Right atrium auricular region (tissue), 2 donors: Measurements from ENCODE around the gene ZP1. TPM values are rescaled to one million over a fixed set of nuclear protein-coding genes. Genes with fewer than 3 reads are reported as not detected.

ENCODE experiments used
- DNase-seq: peaks from one replicate; pipeline ENCODE4 v3.0.0-alpha.2; 2019; ENCODE audit warnings: low spot score
- H3K27ac ChIP-seq, 2 donors: fragments of 200-600 bp; sonication (generic); 1 replicate in 1 of 2; 2 replicates in 1 of 2; pipeline ENCODE4 v1.5.1; 2016 to 2019
- H3K27me3 ChIP-seq, 2 donors: fragments of 200-600 bp; sonication (generic); one replicate each; pipeline versions ENCODE4 v1.5.1 to v1.6.0; 2017 to 2019
- H3K36me3 ChIP-seq: fragments of 200-600 bp; sonication (generic); one replicate; pipeline ENCODE4 v1.5.1; 2016
- H3K4me1 ChIP-seq, 2 donors: fragments of 200-600 bp; sonication (generic); one replicate each; pipeline versions ENCODE4 v1.5.1 to v1.6.0; 2017 to 2019
- H3K4me3 ChIP-seq, 2 donors: fragments of 200-600 bp; sonication (generic); 1 replicate in 1 of 2; 2 replicates in 1 of 2; pipeline ENCODE4 v1.5.1; 2017 to 2019; ENCODE audit warnings: mild to moderate bottlenecking in 1 of 2, moderate library complexity in 1 of 2
- H3K9me3 ChIP-seq, 2 donors: fragments of 200-600 bp; sonication (generic); one replicate each; pipeline ENCODE4 v1.5.1; 2019
- total RNA-seq, 2 donors: library from RNA; depleted of rRNA; stranded (reverse); fragments of >200 nt; gene quantifications; one replicate each; pipeline ENCODE4 v1.1.0, GENCODE V29; 2016
- TF ChIP-seq, protein P1 (sequence below), 2 donors: fragments of 200-600 bp; sonication (generic); IDR thresholded peaks; one replicate each; pipeline ENCODE4 v1.5.1; 2019; ENCODE audit warnings: antibody characterized with exemption in 2 of 2

The ZP1 gene
- total RNA-seq, 2 donors from 2014 or later, result not detected

DNA sequence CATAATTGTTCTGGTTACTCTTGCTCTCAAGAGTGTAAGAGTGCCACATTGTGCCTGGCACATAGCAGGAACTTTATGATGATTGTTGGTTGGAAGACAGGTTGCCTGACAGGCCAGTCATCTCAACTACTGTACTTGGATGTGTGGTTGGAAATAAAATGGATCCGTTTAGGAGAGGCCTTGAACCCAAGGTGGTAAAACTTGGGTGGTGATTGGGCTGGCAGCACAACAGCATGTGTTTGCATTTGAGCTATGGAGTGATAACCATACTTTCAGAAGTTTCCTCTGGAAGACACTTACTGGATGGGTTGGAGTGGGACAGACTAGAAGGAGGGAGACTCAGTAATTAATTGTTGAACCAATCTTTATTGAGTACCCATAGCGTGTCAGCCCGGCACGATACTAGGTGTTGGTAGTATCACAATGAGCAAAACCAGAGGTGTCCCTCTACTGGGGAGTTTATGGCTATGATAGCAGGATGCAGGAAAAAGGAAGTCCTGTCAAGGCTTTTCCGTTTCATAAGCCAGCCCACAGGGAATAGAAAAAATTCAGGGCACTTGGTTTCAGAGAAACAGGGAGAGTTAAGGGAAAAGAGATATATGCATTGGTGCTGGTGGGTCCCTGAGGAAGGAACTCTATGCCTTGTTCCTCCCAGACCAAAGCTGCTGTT lies 43.5 kb downstream of the ZP1 start:
- TF ChIP-seq, protein P1, sequence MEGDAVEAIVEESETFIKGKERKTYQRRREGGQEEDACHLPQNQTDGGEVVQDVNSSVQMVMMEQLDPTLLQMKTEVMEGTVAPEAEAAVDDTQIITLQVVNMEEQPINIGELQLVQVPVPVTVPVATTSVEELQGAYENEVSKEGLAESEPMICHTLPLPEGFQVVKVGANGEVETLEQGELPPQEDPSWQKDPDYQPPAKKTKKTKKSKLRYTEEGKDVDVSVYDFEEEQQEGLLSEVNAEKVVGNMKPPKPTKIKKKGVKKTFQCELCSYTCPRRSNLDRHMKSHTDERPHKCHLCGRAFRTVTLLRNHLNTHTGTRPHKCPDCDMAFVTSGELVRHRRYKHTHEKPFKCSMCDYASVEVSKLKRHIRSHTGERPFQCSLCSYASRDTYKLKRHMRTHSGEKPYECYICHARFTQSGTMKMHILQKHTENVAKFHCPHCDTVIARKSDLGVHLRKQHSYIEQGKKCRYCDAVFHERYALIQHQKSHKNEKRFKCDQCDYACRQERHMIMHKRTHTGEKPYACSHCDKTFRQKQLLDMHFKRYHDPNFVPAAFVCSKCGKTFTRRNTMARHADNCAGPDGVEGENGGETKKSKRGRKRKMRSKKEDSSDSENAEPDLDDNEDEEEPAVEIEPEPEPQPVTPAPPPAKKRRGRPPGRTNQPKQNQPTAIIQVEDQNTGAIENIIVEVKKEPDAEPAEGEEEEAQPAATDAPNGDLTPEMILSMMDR (IDR thresholded peaks at IDR 0.05), result peak in 1 of 2 donors; percentile 10
- Histone ChIP-seq H3K9me3 (no peaks in the 10 kb centered on the region), H3K4me1 (peaks cover 0 to 42% of the 10 kb centered on the region in 2 donors), H3K27ac (no peak overlapping the region), H3K27me3 (no peaks in the 10 kb centered on the region), H3K4me3 (no peak overlapping the region), H3K36me3 (no peaks in the 10 kb centered on the region)
- DNase-seq, result no peak

DNA sequence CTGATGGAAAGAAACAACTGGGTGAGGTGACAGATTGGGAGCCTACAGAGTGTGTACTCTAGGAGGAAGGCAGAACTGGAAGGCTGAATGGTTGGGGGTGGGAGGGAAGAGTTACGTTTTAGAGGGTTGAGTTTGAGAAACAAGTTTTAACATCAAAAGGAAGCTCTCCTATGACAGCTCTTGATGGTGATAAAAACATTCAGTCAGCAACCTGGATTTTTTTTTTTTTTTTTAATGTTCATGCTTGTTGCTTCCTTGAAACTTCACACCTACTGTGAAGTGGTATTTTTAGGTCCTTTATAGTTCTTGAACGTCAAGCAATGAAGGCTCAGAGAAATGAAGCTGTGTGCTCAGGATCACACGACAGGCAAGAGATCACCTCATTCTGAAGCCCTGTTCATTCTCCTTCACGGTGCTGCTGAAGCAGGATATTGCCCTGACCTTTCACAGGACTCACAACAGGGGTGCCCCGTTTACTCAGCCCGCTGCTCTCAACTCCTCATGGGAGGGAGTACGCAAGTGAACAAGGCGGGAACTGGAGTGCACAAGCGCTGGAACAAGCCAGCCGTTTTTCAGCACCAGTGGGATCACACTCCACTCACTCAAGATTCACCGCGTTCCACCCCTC lies 45.0 kb downstream of the ZP1 start:
- Histone ChIP-seq H3K9me3 (no peaks in the 10 kb centered on the region), H3K27ac (peak overlapping the region in 1 of 2 donors; percentile 95), H3K4me3 (no peak overlapping the region), H3K27me3 (no peaks in the 10 kb centered on the region), H3K36me3 (no peaks in the 10 kb centered on the region), H3K4me1 (peaks cover 0 to 47% of the 10 kb centered on the region in 2 donors)
- DNase-seq, result no peak
- TF ChIP-seq, protein P1 (IDR thresholded peaks at IDR 0.05), result no peak

DNA sequence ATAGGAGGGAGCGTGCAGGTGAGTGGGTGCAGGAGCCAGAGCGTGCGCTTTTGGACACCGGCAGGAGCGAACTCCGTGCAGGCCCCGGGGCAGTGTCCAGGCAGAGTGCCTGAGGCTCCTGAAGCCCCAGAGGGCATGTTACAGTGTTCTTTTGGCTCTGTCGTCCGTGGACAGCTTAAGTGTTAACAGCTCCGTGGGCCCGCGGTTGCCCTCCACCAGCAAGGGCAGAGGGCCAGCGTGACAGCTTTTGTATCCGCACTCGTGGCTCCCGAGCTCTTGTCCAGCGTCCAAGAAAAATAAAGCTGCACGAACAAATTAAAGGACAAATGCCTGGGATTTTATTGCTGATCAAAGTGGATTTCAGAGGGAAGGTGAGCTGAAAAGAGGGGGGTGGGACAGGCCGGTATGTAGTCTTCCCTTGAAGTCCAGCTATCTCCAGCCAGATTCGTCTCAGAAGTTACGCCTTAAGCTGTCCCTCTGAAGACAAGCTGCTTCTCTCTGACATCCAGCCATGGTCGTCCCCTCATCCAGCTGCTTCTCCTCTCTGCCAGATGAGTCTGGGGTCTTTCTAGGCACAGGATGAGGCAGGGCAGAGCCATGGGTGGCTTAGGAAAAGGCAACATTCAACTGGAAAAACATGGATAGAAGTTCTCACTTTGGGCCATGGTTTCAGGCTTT lies 45.6 kb downstream of the ZP1 start:
- Histone ChIP-seq H3K27ac (peak overlapping the region; percentile 93 to 95), H3K36me3 (no peaks in the 10 kb centered on the region), H3K27me3 (no peaks in the 10 kb centered on the region), H3K4me3 (peak overlapping the region in 1 of 2 donors; percentile 83), H3K9me3 (no peaks in the 10 kb centered on the region), H3K4me1 (peaks cover 0 to 51% of the 10 kb centered on the region in 2 donors)
- DNase-seq, result no peak
- TF ChIP-seq, protein P1 (IDR thresholded peaks at IDR 0.05), result no peak

DNA sequence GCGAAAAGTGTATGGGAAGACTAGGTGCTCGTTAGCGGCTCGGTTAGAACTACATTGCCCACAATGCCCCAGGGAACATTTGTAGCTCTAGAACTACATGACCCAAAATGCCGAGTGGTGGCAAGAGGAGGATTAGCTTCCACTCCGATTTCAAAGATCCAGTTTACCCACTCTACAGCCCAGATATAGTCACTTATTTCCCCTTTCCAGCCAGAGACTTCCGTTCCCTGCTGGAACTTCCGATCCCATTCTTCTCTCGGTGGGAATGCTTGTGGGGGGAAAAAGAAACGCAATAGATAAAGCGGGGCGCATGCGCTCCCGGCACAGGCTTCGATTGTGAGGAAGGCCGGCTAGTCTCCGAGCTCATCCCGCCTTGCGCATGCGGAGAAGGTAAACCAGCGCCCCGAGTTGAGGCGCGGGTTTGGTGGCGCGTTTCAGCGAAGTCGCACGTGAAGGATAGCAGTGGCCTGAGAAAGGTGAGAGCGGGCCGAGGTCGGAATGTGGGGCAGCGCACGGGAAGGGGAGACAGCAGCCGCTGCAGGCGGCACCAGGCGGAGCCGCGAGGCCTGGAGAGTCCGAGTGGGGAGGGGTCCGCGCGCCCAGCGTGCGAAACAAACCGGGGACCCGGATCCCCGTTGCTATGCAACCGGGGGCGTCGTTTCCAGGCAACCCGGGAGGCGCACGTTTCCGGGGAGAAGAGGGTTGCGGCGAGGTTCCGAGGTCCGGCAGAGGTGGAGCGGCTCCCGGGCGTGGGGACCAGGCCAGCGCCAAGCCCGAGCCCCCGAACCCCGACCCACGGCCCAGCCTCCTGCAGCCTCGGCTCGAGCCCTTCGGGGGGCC lies 46.7 kb downstream of the ZP1 start, which contains the start of gene TMEM109:
Gene TMEM109, plus strand, starts transcription at position 366 of the 840 bp plus-strand sequence. CDS start 5,536 bp downstream, outside the sequence.
- peaks cover 0 to 62% of the 10 kb centered on the region in 2 donors for H3K4me1 ChIP-seq

More for the DNA sequence above, 46.7 kb downstream of the ZP1 start, which contains the start of gene TMEM109:
- Histone ChIP-seq H3K4me3 (peak within 1 kb of the TSS; percentile 82 to 83), H3K36me3 (no peaks in the 10 kb centered on the region), H3K27ac (peak within 1 kb of the TSS; percentile 93 to 95), H3K9me3 (no peaks in the 10 kb centered on the region), H3K27me3 (no peaks in the 10 kb centered on the region)
- TF ChIP-seq, protein P1 (IDR thresholded peaks at IDR 0.05), result no peak
- peak; percentile 89 for DNase-seq
